GM18907 (cell line): ENCODE results near the gene CKLF.

Experiments used
- ATAC-seq: cut with Tn5 transposase; IDR thresholded peaks from one replicate; pipeline ENCODE4 v1.9.1; 2021; ENCODE audit warnings: mild to moderate bottlenecking, moderate library complexity; ENCODE audit not compliant: unreplicated experiment

CKLF gene

GRCh38 chr16:66541388-66542355 lies 10.7 kb upstream of the CKLF start:
- no peak for ATAC-seq

GRCh38 chr16:66542396-66542795 lies 10.0 kb upstream of the CKLF start:
- ATAC-seq, result no peak

GRCh38 chr16:66543541-66543940 lies 8.8 kb upstream of the CKLF start:
- ATAC-seq, result no peak

- no peak for ATAC-seq
These were observed 8.2 kb upstream of the CKLF start for GRCh38 chr16:66544016-66544757.

GRCh38 chr16:66547101-66547989 lies 5.0 kb upstream of the CKLF start:
- ATAC-seq, result no peak

GRCh38 chr16:66548068-66548467 lies 4.3 kb upstream of the CKLF start:
- ATAC-seq, result no peak

- no peak for ATAC-seq
These were observed 3.5 kb upstream of the CKLF start for GRCh38 chr16:66548868-66549267.

GRCh38 chr16:66549284-66550131 lies 2.9 kb upstream of the CKLF start, which contains the start of gene TK2:
TSS of gene TK2 (minus strand) at chr16:66550122. CDS start at chr16:66550061, 61 bp downstream.
- no peak for ATAC-seq

GRCh38 chr16:66551348-66551759 lies 1.0 kb upstream of the CKLF start:
- no peak for ATAC-seq

GRCh38 chr16:66551788-66552285 lies 539 bp upstream of the CKLF start:
- ATAC-seq, result no peak

- no peak for ATAC-seq
These were observed 847 bp downstream of the CKLF start for GRCh38 chr16:66553223-66553622.

GRCh38 chr16:66554021-66554420 lies 1.6 kb downstream of the CKLF start:
- no peak for ATAC-seq

GRCh38 chr16:66554495-66554894 lies 2.1 kb downstream of the CKLF start:
- no peak for ATAC-seq

- ATAC-seq, result no peak
These were observed 7.7 kb downstream of the CKLF start for GRCh38 chr16:66560107-66560506.

- ATAC-seq, result no peak
These were observed 9.2 kb downstream of the CKLF start for GRCh38 chr16:66561381-66562080.

- ATAC-seq, result no peak
These were observed 10.0 kb downstream of the CKLF start for GRCh38 chr16:66562409-66562808.

- ATAC-seq, result no peak
These were observed 10.6 kb downstream of the CKLF start for GRCh38 chr16:66562986-66563385.

GRCh38 chr16:66563574-66564334 lies 11.4 kb downstream of the CKLF start:
- no peak for ATAC-seq
